ENCODE data around the gene LRRC58. TPM values are rescaled to one million over a fixed set of nuclear protein-coding genes. Genes with fewer than 3 reads are reported as not detected.

The LRRC58 gene
- total RNA-seq, 1 donor from 2014 or later = 14.3 TPM

DNA sequence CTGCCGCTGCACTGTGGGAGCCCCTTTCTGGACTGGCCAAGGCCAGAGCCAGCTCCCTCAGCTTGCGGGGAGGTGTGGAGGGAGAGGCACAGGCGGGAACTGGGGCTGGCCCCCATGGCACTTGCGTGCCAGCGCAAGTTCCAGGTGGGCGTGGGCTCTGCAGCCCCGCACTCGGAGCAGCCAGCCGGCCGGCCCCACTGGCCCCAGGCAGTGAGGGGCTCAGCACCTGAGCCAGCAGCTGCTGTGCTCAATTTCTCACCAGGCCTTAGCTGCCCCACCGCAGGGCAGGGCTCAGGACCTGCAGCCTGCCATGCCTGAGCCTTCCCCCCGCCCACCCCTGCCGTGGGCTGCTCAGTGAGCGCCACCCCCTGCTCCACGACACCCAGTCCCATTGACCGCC is 59.5 kb downstream of the LRRC58 start:
- Mint-ChIP-seq H3K9me3 (ENCODE audit: unreplicated experiment) (peaks cover 33% of the 10 kb centered on the region), H3K4me3 (ENCODE audit: unreplicated experiment) (no peak overlapping the region), H3K36me3 (ENCODE audit: low read depth, unreplicated experiment) (peaks cover 6% of the 10 kb centered on the region), H3K4me1 (ENCODE audit: low read depth, unreplicated experiment) (peaks cover 3% of the 10 kb centered on the region), H3K27me3 (ENCODE audit: low read depth, unreplicated experiment) (peaks cover 23% of the 10 kb centered on the region), H3K27ac (ENCODE audit: unreplicated experiment) (no peak overlapping the region)
- Histone ChIP-seq H3K36me3 (ENCODE audit: insufficient read depth, low read length) (no peaks in the 10 kb centered on the region), H3K4me3 (ENCODE audit: insufficient read depth, low read depth, low read length) (no peak overlapping the region), H3K79me2 (ENCODE audit: insufficient read depth, low read length) (no peaks in the 10 kb centered on the region), H3K9me3 (ENCODE audit: insufficient read depth, low read depth, low read length) (no peaks in the 10 kb centered on the region), H3K4me1 (ENCODE audit: insufficient read depth, low read length) (peaks cover 4% of the 10 kb centered on the region), H4K20me1 (ENCODE audit: insufficient read depth, low read length) (no peaks in the 10 kb centered on the region), H3K27ac (ENCODE audit: low read depth, low read length) (no peak overlapping the region), H3K27me3 (ENCODE audit: insufficient read depth, low read length) (peaks cover 3% of the 10 kb centered on the region), H3K4me2 (ENCODE audit: low read length) (no peak overlapping the region), H2AFZ (ENCODE audit: low read depth, low read length) (no peak overlapping the region), H3K9ac (ENCODE audit: low read length) (no peak overlapping the region)
- DNase-seq (ENCODE audit: low read depth) (no peak), FAIRE-seq (no peak)
- TF ChIP-seq, protein P1, sequence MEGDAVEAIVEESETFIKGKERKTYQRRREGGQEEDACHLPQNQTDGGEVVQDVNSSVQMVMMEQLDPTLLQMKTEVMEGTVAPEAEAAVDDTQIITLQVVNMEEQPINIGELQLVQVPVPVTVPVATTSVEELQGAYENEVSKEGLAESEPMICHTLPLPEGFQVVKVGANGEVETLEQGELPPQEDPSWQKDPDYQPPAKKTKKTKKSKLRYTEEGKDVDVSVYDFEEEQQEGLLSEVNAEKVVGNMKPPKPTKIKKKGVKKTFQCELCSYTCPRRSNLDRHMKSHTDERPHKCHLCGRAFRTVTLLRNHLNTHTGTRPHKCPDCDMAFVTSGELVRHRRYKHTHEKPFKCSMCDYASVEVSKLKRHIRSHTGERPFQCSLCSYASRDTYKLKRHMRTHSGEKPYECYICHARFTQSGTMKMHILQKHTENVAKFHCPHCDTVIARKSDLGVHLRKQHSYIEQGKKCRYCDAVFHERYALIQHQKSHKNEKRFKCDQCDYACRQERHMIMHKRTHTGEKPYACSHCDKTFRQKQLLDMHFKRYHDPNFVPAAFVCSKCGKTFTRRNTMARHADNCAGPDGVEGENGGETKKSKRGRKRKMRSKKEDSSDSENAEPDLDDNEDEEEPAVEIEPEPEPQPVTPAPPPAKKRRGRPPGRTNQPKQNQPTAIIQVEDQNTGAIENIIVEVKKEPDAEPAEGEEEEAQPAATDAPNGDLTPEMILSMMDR (IDR thresholded peaks at IDR 0.05; ENCODE audit: insufficient read depth, low read depth, low read length) = no peak
- TF ChIP-seq EZH2 (IDR thresholded peaks at IDR 0.05; ENCODE audit: insufficient read depth, low read length) = no peak

- Histone ChIP-seq H3K9me3 (ENCODE audit: insufficient read depth, low read depth, low read length) (no peaks in the 10 kb centered on the region), H3K27me3 (ENCODE audit: insufficient read depth, low read length) (peaks cover 3% of the 10 kb centered on the region), H3K4me2 (ENCODE audit: low read length) (no peak overlapping the region), H4K20me1 (ENCODE audit: insufficient read depth, low read length) (no peaks in the 10 kb centered on the region), H2AFZ (ENCODE audit: low read depth, low read length) (no peak overlapping the region), H3K4me3 (ENCODE audit: insufficient read depth, low read depth, low read length) (no peak overlapping the region), H3K9ac (ENCODE audit: low read length) (no peak overlapping the region), H3K79me2 (ENCODE audit: insufficient read depth, low read length) (no peaks in the 10 kb centered on the region), H3K36me3 (ENCODE audit: insufficient read depth, low read length) (no peaks in the 10 kb centered on the region), H3K27ac (ENCODE audit: low read depth, low read length) (no peak overlapping the region), H3K4me1 (ENCODE audit: insufficient read depth, low read length) (peaks cover 4% of the 10 kb centered on the region)
- peaks cover 8% of the 10 kb centered on the region for H3K36me3 Mint-ChIP-seq (ENCODE audit: low read depth, unreplicated experiment)
- DNase-seq (ENCODE audit: low read depth) (no peak), FAIRE-seq (no peak)
- H3K4me1 Mint-ChIP-seq (ENCODE audit: low read depth, unreplicated experiment) = peaks cover under 1% of the 10 kb centered on the region
- peaks cover 17% of the 10 kb centered on the region for H3K9me3 Mint-ChIP-seq (ENCODE audit: unreplicated experiment)
- TF ChIP-seq EZH2 (IDR thresholded peaks at IDR 0.05; ENCODE audit: insufficient read depth, low read length) = no peak
- TF ChIP-seq, protein P1 (IDR thresholded peaks at IDR 0.05; ENCODE audit: insufficient read depth, low read depth, low read length) = no peak
- peaks cover 43% of the 10 kb centered on the region for H3K27me3 Mint-ChIP-seq (ENCODE audit: low read depth, unreplicated experiment)
- H3K4me3 Mint-ChIP-seq (ENCODE audit: unreplicated experiment) = no peak overlapping the region
- no peak overlapping the region for H3K27ac Mint-ChIP-seq (ENCODE audit: unreplicated experiment)
These were observed 62.7 kb downstream of the LRRC58 start for GRCh38 chr3:120286465-120286864.

DNA sequence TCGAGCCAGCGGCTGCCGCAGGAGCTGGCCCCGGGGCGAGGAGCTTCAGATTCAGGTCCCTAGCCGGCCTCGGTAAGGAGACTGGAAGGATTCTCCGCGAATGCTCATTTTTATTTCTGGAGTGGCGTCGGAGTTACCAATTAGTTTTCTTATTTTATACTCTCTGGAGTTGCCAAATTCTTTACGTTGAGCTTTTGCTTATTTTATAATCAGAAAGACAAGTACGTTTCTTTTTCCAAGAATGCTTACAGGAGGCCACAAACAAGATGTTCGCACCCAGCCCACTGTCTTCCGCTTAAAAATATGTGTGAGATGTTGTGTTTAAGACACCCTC is 63.7 kb downstream of the LRRC58 start:
- Histone ChIP-seq H3K4me2 (ENCODE audit: low read length) (peak overlapping the region; percentile 81), H3K9me3 (ENCODE audit: insufficient read depth, low read depth, low read length) (no peaks in the 10 kb centered on the region), H3K27ac (ENCODE audit: low read depth, low read length) (no peak overlapping the region), H3K27me3 (ENCODE audit: insufficient read depth, low read length) (peaks cover 3% of the 10 kb centered on the region), H3K36me3 (ENCODE audit: insufficient read depth, low read length) (no peaks in the 10 kb centered on the region), H3K4me1 (ENCODE audit: insufficient read depth, low read length) (peaks cover 4% of the 10 kb centered on the region), H3K79me2 (ENCODE audit: insufficient read depth, low read length) (no peaks in the 10 kb centered on the region), H2AFZ (ENCODE audit: low read depth, low read length) (peak overlapping the region; percentile 89), H4K20me1 (ENCODE audit: insufficient read depth, low read length) (no peaks in the 10 kb centered on the region), H3K9ac (ENCODE audit: low read length) (peak overlapping the region; percentile 75), H3K4me3 (ENCODE audit: insufficient read depth, low read depth, low read length) (peak overlapping the region; percentile 57)
- Mint-ChIP-seq H3K36me3 (ENCODE audit: low read depth, unreplicated experiment) (peaks cover 8% of the 10 kb centered on the region), H3K27ac (ENCODE audit: unreplicated experiment) (no peak overlapping the region), H3K9me3 (ENCODE audit: unreplicated experiment) (peaks cover 17% of the 10 kb centered on the region), H3K27me3 (ENCODE audit: low read depth, unreplicated experiment) (peaks cover 43% of the 10 kb centered on the region), H3K4me1 (ENCODE audit: low read depth, unreplicated experiment) (peaks cover 4% of the 10 kb centered on the region), H3K4me3 (ENCODE audit: unreplicated experiment) (peak overlapping the region; percentile 51)
- no peak for FAIRE-seq
- TF ChIP-seq, protein P1 (IDR thresholded peaks at IDR 0.05; ENCODE audit: insufficient read depth, low read depth, low read length) = no peak
- no peak for DNase-seq (ENCODE audit: low read depth)
